C4-2B (cell line): ENCODE results near the gene SNU13.
"Not testable (repeated sequence)": the region's sequence is repeated elsewhere in the genome, so short reads cannot be mapped to it uniquely, and the experiment has no call there.

ENCODE experiments used
- H3K27ac ChIP-seq: fragments of 450-650 bp; 2 replicates; pipeline ENCODE4 v1.5.1; 2017
- ZFX ChIP-seq: fragments of 450-650 bp; IDR thresholded peaks from 2 replicates; pipeline ENCODE4 v1.6.1; 2017
- TF ChIP-seq, protein P1 (sequence below): fragments of 450-650 bp; conservative IDR thresholded peaks from 2 replicates; pipeline ENCODE4 v1.5.1; 2017; ENCODE audit warnings: mild to moderate bottlenecking

Gene SNU13

DNA sequence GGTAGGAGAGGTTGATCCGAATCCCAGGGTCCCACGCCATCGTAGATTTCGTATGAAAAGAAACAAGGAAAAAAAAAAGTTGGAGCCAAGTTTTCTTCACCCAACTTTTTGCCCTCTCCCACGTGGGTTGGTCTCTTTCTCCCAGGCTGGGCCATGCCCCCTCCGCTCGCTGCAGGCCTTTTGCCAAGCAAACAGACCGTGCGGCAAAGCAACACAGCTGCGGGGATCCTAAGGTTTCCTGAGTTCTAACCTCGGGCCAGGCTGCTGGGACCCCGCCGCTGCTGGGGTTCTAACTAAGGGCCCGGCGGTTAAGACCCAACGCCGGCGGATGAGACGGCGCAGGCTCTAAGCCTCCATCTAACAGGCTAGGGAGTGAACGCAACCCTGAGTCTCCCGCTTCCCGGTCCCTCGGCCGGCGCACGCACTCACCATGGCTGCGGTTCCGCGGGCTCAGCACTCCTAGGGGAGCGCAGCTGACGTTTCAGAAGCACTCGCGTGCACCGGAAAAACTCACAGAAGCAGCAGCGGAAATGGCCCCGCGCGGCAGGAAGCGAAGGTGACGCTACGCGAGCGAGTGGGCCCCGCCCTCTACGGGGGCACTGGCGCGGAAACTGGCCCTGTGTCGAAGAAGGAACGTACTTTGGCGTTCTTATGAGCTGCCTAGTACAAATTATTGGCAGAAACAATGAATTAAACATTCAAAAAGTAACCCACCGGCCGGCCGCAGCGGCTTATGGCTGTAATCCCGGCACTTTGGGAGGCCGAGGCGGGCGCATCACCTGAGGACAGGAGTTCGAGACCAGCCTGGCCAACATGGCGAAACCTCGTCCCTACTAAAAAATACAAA lies at the start of gene SNU13:
Gene SNU13 (minus strand): TSS at position 503 of the 847 bp plus-strand sequence. CDS start 71 bp downstream, at position 432.
- peak; percentile 56; the same call in 1 of the 2 replicates for TF ChIP-seq ZFX
- TF ChIP-seq, protein P1, sequence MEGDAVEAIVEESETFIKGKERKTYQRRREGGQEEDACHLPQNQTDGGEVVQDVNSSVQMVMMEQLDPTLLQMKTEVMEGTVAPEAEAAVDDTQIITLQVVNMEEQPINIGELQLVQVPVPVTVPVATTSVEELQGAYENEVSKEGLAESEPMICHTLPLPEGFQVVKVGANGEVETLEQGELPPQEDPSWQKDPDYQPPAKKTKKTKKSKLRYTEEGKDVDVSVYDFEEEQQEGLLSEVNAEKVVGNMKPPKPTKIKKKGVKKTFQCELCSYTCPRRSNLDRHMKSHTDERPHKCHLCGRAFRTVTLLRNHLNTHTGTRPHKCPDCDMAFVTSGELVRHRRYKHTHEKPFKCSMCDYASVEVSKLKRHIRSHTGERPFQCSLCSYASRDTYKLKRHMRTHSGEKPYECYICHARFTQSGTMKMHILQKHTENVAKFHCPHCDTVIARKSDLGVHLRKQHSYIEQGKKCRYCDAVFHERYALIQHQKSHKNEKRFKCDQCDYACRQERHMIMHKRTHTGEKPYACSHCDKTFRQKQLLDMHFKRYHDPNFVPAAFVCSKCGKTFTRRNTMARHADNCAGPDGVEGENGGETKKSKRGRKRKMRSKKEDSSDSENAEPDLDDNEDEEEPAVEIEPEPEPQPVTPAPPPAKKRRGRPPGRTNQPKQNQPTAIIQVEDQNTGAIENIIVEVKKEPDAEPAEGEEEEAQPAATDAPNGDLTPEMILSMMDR, result no peak
- peak within 1 kb of the TSS; percentile 87 for H3K27ac ChIP-seq

DNA sequence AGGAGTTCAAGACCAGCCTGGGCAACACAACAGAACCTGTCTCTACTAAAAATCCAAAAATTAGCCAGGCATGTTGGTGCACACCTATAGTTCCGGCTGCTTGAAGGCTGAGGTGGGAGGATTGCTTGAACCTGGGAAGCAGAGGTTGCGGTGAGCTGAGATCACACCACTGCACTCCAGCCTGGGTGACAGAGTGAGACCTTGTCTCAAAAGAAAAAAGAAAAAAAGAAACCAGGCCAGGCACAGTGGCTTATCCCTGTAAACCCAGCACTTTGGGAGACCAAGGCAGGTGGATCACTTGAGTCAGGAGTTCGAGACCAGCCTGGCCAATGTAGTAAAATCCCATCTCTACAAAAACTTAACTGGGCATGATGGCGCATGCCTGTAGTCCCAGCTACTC lies 44.6 kb upstream of the SNU13 start:
- not testable (repeated sequence) for H3K27ac ChIP-seq

DNA sequence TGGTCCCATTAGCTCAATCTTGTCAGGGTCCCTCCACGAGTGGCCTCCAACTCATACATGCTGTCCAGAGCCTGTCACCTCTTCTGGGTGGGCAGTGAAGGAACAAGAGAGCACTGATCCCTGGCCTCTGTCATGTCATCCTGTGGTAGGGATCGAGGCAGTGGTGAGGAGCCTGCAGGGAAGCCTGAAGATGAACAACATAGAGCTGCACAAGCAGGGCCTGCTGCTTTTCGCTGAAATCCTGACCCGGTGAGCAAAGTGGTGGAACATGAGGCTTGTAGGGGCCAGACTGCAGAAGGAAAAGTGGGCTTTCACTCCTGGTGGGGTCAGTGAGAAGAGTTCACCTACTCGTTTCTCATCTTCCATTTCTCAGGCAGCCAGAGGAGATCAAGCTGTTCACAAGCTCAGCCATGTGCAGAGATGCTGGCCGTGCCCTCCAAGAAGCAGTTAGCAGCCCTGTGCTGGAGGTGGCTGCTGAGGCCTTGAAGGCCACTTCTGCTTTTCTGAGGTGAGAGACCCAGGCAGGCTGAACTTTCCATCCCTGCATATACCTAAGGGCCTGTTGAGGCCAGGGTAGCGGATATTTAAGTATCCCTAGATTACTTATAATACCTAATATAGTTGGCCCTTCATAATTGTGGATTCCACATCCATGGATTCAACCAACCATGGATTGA lies 43.6 kb upstream of the SNU13 start:
- no peak for TF ChIP-seq ZFX
- TF ChIP-seq, protein P1, result no peak
- no peak overlapping the region for H3K27ac ChIP-seq

DNA sequence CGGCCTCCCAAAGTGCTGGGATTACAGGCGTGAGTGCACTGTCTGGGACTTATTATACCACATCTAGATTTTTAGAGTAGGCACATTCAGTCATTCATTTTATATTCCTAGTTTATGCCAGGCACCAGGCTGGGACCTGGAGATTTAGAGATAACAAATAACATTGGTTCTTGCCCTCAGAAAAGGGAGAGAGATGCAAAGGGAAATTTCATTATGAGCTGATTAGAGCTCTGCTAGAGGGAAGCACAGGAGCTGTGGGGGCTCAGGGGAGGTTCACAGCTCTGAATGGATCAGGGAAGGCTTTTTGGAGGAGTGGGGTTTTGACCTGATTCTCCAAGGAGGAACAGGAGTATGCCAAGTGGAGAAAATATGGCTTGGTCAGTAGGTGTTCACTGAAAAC lies 42.9 kb upstream of the SNU13 start:
- no peak overlapping the region for H3K27ac ChIP-seq
- no peak for TF ChIP-seq ZFX
- TF ChIP-seq, protein P1, result no peak

DNA sequence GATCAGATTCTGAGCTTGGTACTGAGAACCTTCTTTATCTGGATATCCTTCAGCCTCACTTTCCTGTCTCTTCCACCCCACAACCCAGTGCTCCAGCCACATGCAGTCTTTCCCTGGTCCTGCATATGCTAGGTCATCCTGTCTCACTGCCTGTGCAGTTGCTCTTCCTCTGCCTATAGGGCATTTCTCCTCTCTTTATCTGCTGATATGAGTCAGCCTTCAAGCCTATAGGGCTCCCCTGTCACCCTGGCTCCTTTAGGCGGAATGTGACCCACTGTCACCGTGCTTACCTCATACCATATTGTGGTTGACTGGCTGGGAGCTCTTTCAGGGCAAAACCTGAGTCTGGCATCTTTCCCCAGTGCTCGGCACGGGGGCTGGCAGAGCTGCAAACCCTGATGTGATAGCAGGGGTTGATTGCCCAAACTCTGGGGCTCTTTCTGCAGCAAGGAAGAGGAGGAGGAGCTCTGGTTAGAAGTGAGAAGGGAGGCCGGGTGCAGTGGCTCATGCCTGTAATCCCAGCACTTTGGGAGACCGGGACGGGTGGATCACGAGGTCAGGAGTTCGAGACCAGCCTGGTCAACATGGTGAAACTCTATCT lies 36.9 kb upstream of the SNU13 start:
- no peak overlapping the region for H3K27ac ChIP-seq
- TF ChIP-seq, protein P1, result no peak
- no peak for TF ChIP-seq ZFX

DNA sequence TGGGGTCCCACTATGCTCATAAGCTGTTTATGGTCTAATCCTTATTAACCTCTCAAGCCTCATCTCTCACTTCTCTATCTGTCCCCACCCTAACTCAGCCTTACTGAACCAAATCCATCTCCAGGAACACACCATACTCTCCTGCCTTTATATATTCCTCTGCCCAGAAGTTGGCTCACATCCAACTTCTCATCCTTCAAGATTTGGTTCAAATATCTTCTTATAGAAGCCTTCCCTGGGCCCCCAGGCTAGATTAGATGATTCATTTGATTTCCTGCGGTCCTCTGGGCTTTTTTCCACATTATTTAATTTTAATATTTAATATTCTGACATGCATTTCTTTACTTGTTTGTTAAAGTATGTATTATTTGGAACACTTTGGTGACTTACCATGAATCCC lies 33.8 kb upstream of the SNU13 start:
- TF ChIP-seq, protein P1, result no peak
- TF ChIP-seq ZFX, result no peak
- H3K27ac ChIP-seq, result no peak overlapping the region

DNA sequence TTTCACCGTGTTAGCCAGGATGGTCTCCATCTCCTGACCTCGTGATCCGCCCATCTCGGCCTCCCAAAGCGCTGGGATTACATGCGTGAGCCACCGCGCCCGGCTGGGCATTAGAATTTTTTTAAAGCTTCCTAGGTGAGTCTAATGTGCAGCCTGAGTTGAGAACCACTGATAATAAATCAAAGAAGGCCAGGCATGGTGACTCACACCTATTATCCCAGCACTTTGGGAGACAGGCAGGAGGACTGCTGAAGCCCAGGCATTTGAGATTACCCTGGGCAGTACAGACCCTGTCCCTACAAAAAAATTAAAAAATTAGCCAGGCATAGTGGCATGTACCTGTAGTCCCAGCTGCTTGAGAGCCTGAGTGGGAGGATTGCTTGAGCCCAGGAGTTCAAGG lies 24.3 kb upstream of the SNU13 start:
- TF ChIP-seq, protein P1, result no peak
- no peak overlapping the region for H3K27ac ChIP-seq
